NCI-H187 treated with DMSO at 0.1 percent for 48 hours (cell line): ENCODE results near the gene FLT4.
A peak's percentile ranks its signal among the peaks of the same experiment; 100 is the strongest.

Experiments
- DNase-seq: peaks from one replicate; lab custom pipeline; 2025; lab: John Stamatoyannopoulos, UW

FLT4 gene

DNA sequence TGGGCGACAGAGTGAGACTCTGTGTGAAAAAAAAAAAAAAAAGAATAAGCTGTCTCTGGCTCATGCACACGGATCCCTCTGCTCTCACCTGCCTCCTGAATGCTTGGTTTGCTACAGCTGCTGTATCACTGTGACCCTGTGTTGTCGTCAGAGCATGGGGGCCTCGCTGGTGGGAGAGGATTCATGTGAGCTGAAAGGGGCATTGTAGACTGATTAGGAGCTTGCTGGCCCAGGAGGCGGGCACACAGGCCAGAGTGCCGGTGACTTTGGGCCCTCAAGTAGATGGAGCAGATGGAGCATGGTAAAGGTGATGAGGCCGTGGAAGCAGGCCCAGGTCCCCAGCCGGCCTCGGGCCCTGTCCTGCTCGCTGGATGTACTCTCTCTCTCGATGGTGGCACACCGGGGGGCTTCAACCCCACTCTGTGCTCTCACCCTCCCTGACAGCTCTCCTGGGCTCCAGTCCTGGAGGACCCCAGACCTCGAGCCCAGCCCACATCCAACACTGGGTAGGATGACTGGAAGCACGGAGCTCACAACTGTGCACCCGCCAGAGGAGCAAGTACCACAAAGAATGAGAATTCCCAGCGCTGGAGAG, 7.1 kb downstream of the FLT4 start:
- no peak for DNase-seq

DNA sequence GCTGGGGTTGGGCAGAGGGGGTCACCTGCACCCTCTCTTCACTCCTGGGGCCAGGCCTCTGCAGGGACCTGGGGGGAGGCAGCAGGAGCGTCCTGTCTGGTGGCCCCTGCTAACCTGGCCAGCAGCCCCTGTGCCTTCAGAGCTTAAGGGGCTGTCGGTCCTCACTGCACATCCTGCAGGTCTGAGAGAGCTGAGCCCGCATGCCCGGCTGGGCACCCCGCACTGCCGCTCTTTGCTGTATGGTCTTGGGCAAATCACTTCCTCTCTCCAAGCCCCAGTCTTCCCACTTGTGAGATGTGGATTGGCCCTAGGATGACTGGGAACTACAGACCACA, 7.9 kb downstream of the FLT4 start:
- DNase-seq: no peak

DNA sequence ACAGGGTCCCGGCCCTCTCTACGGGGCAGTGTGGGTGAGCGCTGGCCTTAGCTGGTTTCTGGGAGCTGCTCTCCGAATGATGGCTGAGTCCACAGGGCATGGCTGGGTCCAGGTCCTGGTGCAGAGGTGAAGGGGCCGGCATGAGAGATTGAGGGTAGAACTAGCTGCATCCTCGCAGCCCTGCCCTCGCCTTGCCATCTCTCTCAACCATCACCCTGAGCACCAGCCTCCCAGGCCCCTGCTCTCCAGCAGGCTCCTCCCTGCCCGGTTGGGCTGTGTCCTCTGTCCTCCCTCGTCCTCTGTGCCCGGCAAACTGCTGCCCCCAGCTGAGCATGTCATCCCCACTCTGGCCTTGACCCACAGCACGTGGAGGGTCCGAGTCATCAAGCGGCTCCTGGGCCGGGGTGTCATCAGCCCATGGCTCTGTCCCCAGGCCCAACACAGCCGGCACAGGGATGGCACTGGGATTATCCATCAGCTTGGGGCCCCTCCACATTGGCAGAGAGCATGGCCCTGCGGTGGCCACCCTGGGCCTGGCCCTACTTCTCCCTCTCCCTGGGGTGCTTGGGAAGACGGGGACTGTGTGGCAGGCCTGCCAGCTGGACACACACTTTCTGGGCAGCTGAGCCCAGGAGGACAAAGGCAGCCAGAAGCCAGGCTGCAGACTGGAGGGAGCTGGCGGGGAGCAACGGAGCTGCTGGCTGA, 8.4 kb downstream of the FLT4 start:
- DNase-seq: no peak

GRCh38 chr5:180640611-180640860, 8.9 kb downstream of the FLT4 start:
- no peak for DNase-seq

GRCh38 chr5:180639741-180640610, 9.4 kb downstream of the FLT4 start:
- DNase-seq: no peak

DNA sequence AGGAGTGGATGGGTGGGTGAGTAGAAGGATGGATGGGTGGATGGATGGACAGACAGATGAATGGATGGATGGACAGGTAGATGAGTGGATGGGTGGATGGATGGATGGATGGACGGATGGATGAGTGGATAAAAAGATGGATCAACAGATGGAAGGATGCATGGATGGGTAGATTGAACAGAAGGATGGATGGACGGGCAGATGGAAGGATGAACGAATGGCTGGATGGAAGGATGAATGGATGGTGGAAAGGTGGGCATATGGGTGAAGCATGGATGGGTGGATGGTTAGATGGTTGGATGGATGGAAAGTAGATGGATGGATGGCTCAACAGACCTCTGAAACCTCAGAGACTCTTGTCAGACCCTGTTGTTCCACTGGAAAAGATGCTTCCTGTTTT, 10.1 kb downstream of the FLT4 start:
- no peak for DNase-seq

- DNase-seq: no peak
Observed at GRCh38 chr5:180637962-180638680, 11.3 kb downstream of the FLT4 start.

GRCh38 chr5:180636403-180637075, 12.9 kb downstream of the FLT4 start:
- no peak for DNase-seq

- DNase-seq: no peak
Observed at GRCh38 chr5:180636016-180636402, 13.4 kb downstream of the FLT4 start.

- no peak for DNase-seq
Observed at GRCh38 chr5:180633283-180634177, 15.9 kb downstream of the FLT4 start.

DNA sequence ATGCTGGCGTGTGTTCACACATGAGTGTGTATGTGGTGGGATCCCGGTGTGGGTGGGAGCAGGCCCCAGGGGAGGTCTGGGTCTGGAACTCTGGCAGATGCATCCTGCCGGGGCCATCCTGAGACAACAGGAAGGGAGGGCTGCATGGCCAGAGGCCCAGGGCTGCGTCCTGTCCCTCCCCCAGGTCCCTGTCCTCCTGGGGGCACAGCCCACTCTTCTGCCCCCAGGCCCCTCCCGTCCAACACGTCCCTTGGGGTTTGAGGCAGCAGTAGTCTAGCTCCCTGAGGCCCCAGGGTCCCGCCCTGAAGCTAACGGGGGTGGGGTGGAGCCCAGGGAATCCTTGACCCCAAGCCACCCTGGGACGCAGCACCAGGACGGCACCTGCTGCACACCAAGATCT, 16.6 kb downstream of the FLT4 start:
- DNase-seq: no peak

DNA sequence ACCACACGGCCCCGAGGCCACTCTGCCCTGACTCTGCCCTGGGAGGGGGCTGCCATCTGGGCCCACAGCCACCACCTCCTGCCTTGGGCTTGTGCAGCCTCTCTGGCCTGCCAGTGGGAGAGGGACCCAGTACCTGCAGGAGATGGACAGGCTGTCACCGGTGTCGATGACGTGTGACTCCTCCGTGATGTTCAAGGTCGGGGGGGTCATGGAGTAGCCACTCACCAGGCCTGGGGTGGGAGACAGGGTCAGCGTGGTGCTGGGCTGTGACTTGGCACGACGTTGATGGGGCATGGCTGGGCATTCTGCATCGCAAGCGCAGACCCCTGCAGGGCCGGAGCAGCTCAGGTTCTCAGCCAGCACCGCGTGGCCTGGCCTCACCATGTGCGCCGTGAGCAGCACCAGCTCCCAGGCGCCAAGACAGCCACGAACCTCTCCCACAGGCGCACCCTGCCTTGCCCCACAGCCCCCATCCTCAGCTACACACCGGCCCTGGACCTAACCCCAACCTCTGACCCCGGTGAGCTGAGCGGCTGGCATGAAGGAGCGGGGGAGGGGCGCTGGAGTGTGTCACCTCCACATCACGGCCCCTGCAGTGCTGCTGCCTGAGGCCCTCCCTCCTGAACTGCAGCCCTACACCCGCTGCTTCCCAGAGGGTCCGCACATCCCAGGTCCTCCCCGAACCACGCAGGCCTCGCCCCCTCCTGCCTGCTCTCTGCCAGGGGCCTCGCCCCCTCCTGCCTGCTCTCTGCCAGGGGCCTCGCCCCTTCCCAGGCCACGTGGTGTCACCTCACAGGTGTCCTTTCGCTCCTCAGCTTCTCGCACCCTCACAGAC, 17.6 kb downstream of the FLT4 start:
- DNase-seq: peak; percentile 21

- no peak for DNase-seq
Observed at GRCh38 chr5:180630426-180630825, 19.0 kb downstream of the FLT4 start.

DNA sequence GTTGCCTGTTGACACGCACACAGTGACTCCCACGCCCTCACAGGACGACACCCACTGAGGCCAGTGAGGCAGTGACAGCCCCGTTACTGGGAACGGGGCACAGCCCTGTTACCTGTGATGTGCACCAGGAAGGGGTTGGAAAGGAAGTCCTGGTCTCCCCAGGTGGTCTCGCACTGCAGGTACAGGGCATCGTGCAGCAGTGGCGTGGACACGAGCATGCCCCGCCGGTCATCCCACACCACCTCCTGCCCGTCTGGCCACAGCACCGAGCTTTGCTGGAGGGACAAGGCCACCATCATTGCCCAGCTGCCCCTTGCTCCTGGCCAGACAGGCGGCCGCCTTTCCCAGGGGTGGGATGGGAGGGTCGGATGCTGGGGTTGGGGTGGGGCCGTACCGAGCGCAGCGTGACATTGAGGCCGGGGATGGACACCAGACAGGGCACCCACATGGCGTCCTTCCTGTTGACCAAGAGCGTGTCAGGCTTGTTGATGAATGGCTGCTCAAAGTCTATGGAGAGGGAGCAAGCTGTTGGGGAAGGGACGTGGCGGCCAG, 19.5 kb downstream of the FLT4 start:
- no peak for DNase-seq

GRCh38 chr5:180628827-180629750, 20.3 kb downstream of the FLT4 start:
- no peak for DNase-seq

- no peak for DNase-seq
Observed at GRCh38 chr5:180628211-180628610, 21.2 kb downstream of the FLT4 start.

DNA sequence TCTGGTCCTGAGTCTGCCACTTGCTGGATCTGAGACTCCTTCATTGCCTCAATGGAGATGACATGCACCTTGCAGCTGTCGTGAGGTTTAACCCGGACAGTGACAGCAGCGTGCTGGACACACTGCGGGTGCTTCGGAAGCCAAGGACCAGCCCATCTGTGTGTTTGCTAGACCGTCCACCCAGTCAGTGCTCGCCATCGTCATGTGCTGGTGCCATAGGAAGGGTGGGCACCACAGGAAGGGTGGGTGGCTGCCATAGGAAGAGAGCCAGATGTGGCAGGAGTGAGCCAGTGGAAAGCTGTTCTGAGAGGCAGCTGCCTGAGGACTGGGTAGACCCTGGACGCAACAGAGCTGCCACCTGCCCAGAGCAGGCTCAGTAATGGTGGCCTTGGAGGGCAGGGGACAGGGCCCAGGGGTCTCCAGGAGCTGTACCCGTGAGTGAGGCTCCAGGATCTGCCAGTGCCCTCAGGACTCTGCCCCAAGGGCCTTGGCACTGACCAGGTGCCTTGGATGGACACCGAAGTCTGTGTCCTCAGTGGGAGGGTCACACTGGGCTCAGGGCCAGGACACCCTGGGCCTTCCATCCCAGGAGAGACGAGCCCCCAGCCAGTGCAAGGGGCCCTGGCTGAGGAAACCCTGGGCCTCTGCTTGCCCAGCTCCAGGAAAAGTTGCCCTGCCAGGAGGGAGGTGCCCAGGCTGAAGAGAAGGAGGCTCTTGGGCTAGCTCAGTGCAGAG, 21.8 kb downstream of the FLT4 start:
- DNase-seq: no peak
